Measurements from ENCODE around the gene APRT.
A peak's percentile ranks its signal among the peaks of the same experiment; 100 is the strongest.

Gene APRT

GRCh38 chr16:88811769-88812512 is at the start of gene APRT:
Gene APRT, minus strand, starts transcription at chr16:88811928. Its CDS starts 29 bp downstream, at chr16:88811899.
- peak; percentile 93 to 96 for DNase-seq (ENCODE audit: low read depth in 2 of 2)

GRCh38 chr16:88861359-88861758 is 49.6 kb upstream of the APRT start:
- DNase-seq (ENCODE audit: low read depth in 2 of 2), result no peak

GRCh38 chr16:88859381-88860091 is 47.8 kb upstream of the APRT start:
- no peak for DNase-seq (ENCODE audit: low read depth in 2 of 2)

GRCh38 chr16:88857728-88858339 is 46.1 kb upstream of the APRT start:
- peak; percentile 46 to 51 for DNase-seq (ENCODE audit: low read depth in 2 of 2)

GRCh38 chr16:88856828-88857727 is 45.4 kb upstream of the APRT start, which contains the start of the genes GALNS and TRAPPC2L:
Gene GALNS, minus strand, starts transcription at chr16:88856947. Its CDS starts 70 bp downstream, at chr16:88856877.
Gene TRAPPC2L, plus strand, starts transcription at chr16:88857127. Its CDS starts 24 bp downstream, at chr16:88857151.
- peak; percentile 97 to 98 for DNase-seq (ENCODE audit: low read depth in 2 of 2)

GRCh38 chr16:88856122-88856827 is 44.5 kb upstream of the APRT start:
- no peak for DNase-seq (ENCODE audit: low read depth in 2 of 2)

- DNase-seq (ENCODE audit: low read depth in 2 of 2), result no peak
Observed at GRCh38 chr16:88855736-88856121, 44.0 kb upstream of the APRT start.

- DNase-seq (ENCODE audit: low read depth in 2 of 2), result no peak
Observed at GRCh38 chr16:88855176-88855575, 43.4 kb upstream of the APRT start.

- DNase-seq (ENCODE audit: low read depth in 2 of 2), result peak in 1 of 2 donors; percentile 10
Observed at GRCh38 chr16:88854306-88855111, 42.8 kb upstream of the APRT start.

GRCh38 chr16:88853325-88853941 is 41.7 kb upstream of the APRT start:
- DNase-seq (ENCODE audit: low read depth in 2 of 2), result no peak

- DNase-seq (ENCODE audit: low read depth in 2 of 2), result no peak
Observed at GRCh38 chr16:88851616-88852015, 39.9 kb upstream of the APRT start.

GRCh38 chr16:88850531-88851199 is 38.9 kb upstream of the APRT start:
- no peak for DNase-seq (ENCODE audit: low read depth in 2 of 2)

- DNase-seq (ENCODE audit: low read depth in 2 of 2), result no peak
Observed at GRCh38 chr16:88848557-88848956, 36.8 kb upstream of the APRT start.

- no peak for DNase-seq (ENCODE audit: low read depth in 2 of 2)
Observed at GRCh38 chr16:88847654-88848053, 35.9 kb upstream of the APRT start.

GRCh38 chr16:88846088-88846487 is 34.4 kb upstream of the APRT start:
- DNase-seq (ENCODE audit: low read depth in 2 of 2), result no peak

- no peak for DNase-seq (ENCODE audit: low read depth in 2 of 2)
Observed at GRCh38 chr16:88844419-88845036, 32.8 kb upstream of the APRT start.

GRCh38 chr16:88843256-88843655 is 31.5 kb upstream of the APRT start:
- no peak for DNase-seq (ENCODE audit: low read depth in 2 of 2)

GRCh38 chr16:88842806-88843205 is 31.1 kb upstream of the APRT start:
- no peak for DNase-seq (ENCODE audit: low read depth in 2 of 2)
